GM18868 (cell line): ENCODE data around the gene GPER1.

Source experiments
- ATAC-seq: cut with Tn5 transposase; IDR thresholded peaks from one replicate; pipeline ENCODE4 v1.9.1; 2021; ENCODE audit warnings: mild to moderate bottlenecking, moderate library complexity; ENCODE audit not compliant: unreplicated experiment

Gene GPER1

GRCh38 chr7:1086588-1087464 lies 1.1 kb upstream of the GPER1 start:
- ATAC-seq, result peak; percentile 74

- ATAC-seq, result no peak
Observed at GRCh38 chr7:1087465-1087814, 473 bp upstream of the GPER1 start.

- no peak for ATAC-seq
Observed at GRCh38 chr7:1090236-1090635, 2.3 kb downstream of the GPER1 start.

GRCh38 chr7:1090686-1091643 lies 3.1 kb downstream of the GPER1 start:
- ATAC-seq, result no peak

- ATAC-seq, result no peak
Observed at GRCh38 chr7:1091644-1092027, 3.7 kb downstream of the GPER1 start.

GRCh38 chr7:1092161-1092632 lies 4.3 kb downstream of the GPER1 start:
- no peak for ATAC-seq

GRCh38 chr7:1092806-1093501 lies 5.0 kb downstream of the GPER1 start:
- ATAC-seq, result no peak

GRCh38 chr7:1093502-1093843 lies 5.6 kb downstream of the GPER1 start:
- ATAC-seq, result no peak

GRCh38 chr7:1093916-1094508 lies 6.1 kb downstream of the GPER1 start:
- no peak for ATAC-seq

- ATAC-seq, result no peak
Observed at GRCh38 chr7:1094870-1095269, 7.0 kb downstream of the GPER1 start.

- no peak for ATAC-seq
Observed at GRCh38 chr7:1095621-1096155, 7.8 kb downstream of the GPER1 start.

- ATAC-seq, result no peak
Observed at GRCh38 chr7:1096156-1097119, 8.5 kb downstream of the GPER1 start.

- ATAC-seq, result no peak
Observed at GRCh38 chr7:1097120-1097504, 9.2 kb downstream of the GPER1 start.

- no peak for ATAC-seq
Observed at GRCh38 chr7:1098243-1099153, 10.6 kb downstream of the GPER1 start.

GRCh38 chr7:1099154-1099542 lies 11.2 kb downstream of the GPER1 start:
- ATAC-seq, result no peak

- no peak for ATAC-seq
Observed at GRCh38 chr7:1099637-1100036, 11.7 kb downstream of the GPER1 start.

- no peak for ATAC-seq
Observed at GRCh38 chr7:1100386-1100785, 12.5 kb downstream of the GPER1 start.

- no peak for ATAC-seq
Observed at GRCh38 chr7:1100834-1101562, 13.1 kb downstream of the GPER1 start.
